Lower leg skin (tissue), 4 donors: ENCODE measurements around the gene PARP9. TPM values are rescaled to one million over a fixed set of nuclear protein-coding genes. Genes with fewer than 3 reads are reported as not detected.

ENCODE experiments used
- DNase-seq, 2 donors: peaks; one replicate each; pipeline ENCODE4 v3.0.0-alpha.2; 2019; ENCODE audit warnings: low spot score in 2 of 2
- H3K4me3 ChIP-seq: fragments of 200-600 bp; sonication (generic); 2 replicates; pipeline ENCODE4 v1.5.1; 2017; ENCODE audit warnings: mild to moderate bottlenecking, low read depth; ENCODE audit not compliant: poor library complexity, severe bottlenecking
- POLR2A ChIP-seq, 2 donors: fragments of 450-650 bp; IDR thresholded peaks; one replicate each; pipeline ENCODE4 v1.6.1; 2016 to 2017; ENCODE audit warnings: antibody characterized with exemption in 2 of 2, mild to moderate bottlenecking in 1 of 2, moderate library complexity in 1 of 2
- WGBS, 2 donors: methylation state at CpG; one replicate each; pipeline ENCODE4 v1.1.5; 2018; 5-methylcytosine and 5-hydroxymethylcytosine counted together
- intact Hi-C: fragments of 100-400 bp; cut with DNase I; formaldehyde crosslinking; loops from one replicate; pipeline ENCODE4 v1.15.0; 2023; ENCODE audit warnings: low total_unique reads
- total RNA-seq, 4 donors: library from RNA; depleted of rRNA; stranded (reverse); fragments of >200 nt; gene quantifications; one replicate each; pipeline ENCODE4 v1.1.0, GENCODE V29; 2016
- TF ChIP-seq, protein P1 (sequence below), 3 donors: fragments of 450-650 bp; IDR thresholded peaks; one replicate each; pipeline ENCODE4 v1.5.1; 2016; ENCODE audit warnings: antibody characterized with exemption in 3 of 3, mild to moderate bottlenecking in 3 of 3, moderate library complexity in 2 of 3

PARP9 gene
- total RNA-seq, 4 donors from 2014 or later: 4.9 to 10.1 (median 7.3) TPM

DNA sequence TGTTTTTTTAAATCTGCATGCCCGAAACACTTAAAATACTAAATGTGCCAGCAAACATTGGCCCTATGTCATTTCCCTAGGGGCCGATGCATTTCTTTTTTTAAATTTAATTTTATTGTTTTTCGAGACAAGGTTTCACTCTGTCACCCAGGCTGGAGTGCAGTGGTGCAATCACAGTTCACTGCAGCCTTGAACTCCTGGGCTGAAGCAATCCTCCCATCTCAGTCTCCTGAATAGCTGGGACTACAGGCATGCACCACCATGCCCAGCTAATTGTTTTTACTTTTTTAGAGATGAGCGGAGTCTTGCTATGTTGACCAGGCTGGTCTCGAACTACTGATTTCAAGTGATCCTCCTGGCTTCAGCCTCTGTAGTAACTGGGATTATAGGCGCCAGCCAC lies 5.5 kb downstream of the PARP9 start:
- no peak for DNase-seq
- no peak overlapping the region for H3K4me3 ChIP-seq
- TF ChIP-seq, protein P1, sequence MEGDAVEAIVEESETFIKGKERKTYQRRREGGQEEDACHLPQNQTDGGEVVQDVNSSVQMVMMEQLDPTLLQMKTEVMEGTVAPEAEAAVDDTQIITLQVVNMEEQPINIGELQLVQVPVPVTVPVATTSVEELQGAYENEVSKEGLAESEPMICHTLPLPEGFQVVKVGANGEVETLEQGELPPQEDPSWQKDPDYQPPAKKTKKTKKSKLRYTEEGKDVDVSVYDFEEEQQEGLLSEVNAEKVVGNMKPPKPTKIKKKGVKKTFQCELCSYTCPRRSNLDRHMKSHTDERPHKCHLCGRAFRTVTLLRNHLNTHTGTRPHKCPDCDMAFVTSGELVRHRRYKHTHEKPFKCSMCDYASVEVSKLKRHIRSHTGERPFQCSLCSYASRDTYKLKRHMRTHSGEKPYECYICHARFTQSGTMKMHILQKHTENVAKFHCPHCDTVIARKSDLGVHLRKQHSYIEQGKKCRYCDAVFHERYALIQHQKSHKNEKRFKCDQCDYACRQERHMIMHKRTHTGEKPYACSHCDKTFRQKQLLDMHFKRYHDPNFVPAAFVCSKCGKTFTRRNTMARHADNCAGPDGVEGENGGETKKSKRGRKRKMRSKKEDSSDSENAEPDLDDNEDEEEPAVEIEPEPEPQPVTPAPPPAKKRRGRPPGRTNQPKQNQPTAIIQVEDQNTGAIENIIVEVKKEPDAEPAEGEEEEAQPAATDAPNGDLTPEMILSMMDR (IDR thresholded peaks at IDR 0.05): no peak
- TF ChIP-seq POLR2A (IDR thresholded peaks at IDR 0.05): no peak
- intact Hi-C loops: no loop called here
- 87 to 89% methylated on average over 6 of the region's 6 CpGs for WGBS, 2 donors

DNA sequence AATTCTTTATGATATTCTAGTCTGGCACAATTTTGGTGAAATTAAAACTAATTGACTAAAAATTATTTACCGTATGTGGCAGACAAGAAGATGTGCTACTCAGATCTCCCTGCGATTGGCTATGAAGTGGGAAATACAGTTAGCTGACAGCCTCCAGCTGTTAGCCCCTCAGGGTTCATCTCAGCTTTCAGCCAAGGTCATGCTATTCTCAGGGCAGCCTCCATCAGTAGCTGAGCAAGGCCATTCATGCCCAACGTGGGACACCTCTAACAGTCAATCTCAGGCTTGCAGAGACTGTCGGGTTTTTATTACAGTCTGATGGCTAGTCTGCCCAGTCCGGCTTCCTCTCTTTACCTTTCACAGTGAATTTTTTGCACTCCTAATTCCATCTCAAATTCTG lies 6.7 kb downstream of the PARP9 start:
- TF ChIP-seq, protein P1 (IDR thresholded peaks at IDR 0.05): no peak
- TF ChIP-seq POLR2A (IDR thresholded peaks at IDR 0.05): no peak
- intact Hi-C loops: no loop called here
- no peak for DNase-seq
- 90 to 98% methylated on average over 5 of the region's 5 CpGs for WGBS, 2 donors
- no peak overlapping the region for H3K4me3 ChIP-seq

DNA sequence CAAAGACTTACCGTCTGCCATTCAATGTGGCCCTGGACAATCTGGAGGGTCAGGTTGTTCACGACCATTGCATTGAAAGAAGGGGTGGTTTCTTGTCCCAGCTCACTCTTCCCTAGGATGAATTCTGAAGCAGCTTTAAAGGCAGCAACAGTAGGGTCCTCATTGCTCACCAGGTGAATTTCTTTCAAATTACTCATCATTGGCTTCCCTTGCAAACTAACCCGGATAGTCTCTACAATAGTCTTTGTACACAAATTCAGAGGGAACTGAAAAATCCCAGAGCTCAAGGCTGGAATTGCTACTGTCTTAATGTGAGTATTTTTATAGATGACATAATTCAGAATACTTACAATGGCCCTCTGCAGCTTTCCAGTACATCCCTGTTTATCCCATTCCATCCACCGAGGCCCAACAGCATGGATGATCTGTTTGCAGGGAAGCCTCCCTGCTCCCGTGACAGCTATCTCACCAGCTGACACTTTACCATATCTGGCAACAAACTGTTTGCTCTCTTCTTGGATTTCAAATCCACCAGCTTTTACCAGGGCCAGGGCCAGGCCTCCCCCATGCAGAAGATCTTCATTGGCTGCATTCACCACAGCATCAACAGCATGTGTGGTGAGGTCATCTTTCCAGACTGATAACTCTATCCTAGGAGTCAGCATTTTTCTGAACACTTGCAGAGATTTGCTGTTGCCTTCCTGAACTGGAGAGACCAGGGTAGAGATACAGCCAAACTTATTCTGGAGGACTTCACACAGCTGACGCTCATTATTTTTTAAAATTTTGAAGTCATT lies 8.6 kb downstream of the PARP9 start:
- H3K4me3 ChIP-seq: no peak overlapping the region
- intact Hi-C loops: no loop called here
- TF ChIP-seq, protein P1 (IDR thresholded peaks at IDR 0.05): no peak
- TF ChIP-seq POLR2A (IDR thresholded peaks at IDR 0.05): no peak
- WGBS, 2 donors: 81 to 82% methylated on average over 6 of the region's 6 CpGs
- DNase-seq: no peak

DNA sequence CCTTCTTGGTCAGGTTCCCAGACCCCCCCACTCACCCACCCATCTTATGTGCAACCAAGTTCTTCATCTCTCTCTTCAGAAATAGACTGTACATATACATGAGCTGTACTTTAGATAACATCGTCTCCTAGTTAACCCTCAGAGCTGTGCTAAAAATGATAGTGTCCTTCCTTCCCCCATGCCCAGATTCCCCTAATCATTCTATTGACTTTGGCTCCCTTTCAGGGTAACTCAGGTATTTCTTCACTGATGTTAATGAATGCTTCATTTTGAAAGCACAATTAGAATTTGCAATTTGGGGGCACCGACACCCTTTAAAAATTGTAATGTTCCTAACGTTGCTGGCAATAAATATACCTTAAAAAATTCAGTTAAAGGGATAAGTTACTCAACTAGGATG lies 10.9 kb downstream of the PARP9 start:
- DNase-seq: no peak
- H3K4me3 ChIP-seq: no peak overlapping the region
- TF ChIP-seq POLR2A (IDR thresholded peaks at IDR 0.05): no peak
- TF ChIP-seq, protein P1 (IDR thresholded peaks at IDR 0.05): no peak
- 62 to 79% methylated on average over 3 of the region's 3 CpGs for WGBS, 2 donors
- intact Hi-C loops: no loop called here

DNA sequence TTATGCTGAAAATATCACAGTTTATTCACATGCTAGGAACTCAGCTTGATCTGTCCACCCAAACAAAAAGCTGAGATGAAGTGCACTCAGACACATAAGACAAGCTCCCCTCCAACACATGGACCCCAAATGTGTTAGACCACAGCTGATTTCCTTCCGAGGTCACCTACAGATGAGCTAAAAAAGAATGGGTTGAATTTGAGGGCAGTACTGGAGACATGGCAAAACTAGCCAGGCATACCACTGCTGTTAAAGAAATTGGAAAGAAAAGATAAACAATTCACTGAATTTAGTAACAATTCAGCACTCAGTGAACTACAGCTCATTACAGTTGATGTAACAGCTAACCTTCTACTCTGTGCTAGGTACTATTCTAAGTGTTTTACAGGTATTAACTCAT lies 15.5 kb downstream of the PARP9 start:
- intact Hi-C loops: no loop called here
- H3K4me3 ChIP-seq: no peak overlapping the region
- 81 to 82% methylated on average over 1 of the region's 1 CpG for WGBS, 2 donors
- no peak for DNase-seq
- TF ChIP-seq, protein P1 (IDR thresholded peaks at IDR 0.05): no peak
- TF ChIP-seq POLR2A (IDR thresholded peaks at IDR 0.05): no peak

DNA sequence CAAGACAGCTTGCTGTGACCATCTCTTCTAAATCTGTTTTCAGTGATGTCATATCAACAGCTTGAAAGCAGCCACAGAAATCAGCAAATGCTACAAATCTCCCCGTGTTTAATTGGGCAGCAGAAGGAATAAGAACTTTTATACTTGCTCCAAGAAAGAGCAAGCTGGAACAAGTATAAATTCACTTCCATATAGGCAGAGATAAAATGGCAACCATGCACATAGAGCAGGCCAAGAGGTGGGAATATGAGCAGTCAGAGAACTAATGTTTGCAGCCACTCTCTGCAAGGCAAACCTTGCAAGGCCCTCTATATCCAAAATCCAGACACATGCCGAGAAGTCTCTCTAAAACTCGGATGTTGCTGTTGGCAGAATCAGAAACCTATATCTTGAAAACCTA lies 16.0 kb downstream of the PARP9 start:
- TF ChIP-seq POLR2A (IDR thresholded peaks at IDR 0.05): no peak
- TF ChIP-seq, protein P1 (IDR thresholded peaks at IDR 0.05): no peak
- intact Hi-C loops: no loop called here
- DNase-seq: no peak
- WGBS, 2 donors: 65% methylated on average over 3 of the region's 3 CpGs
- H3K4me3 ChIP-seq: no peak overlapping the region
